Sigmoid colon (tissue), 7 donors: ENCODE measurements around the gene MAPKBP1. TPM values are rescaled to one million over a fixed set of nuclear protein-coding genes. Genes with fewer than 3 reads are reported as not detected.

Source experiments
- DNase-seq: peaks from one replicate; pipeline ENCODE4 v3.0.0-alpha.2; 2019
- H3K27ac ChIP-seq, 4 donors: fragments of 200-600 bp; sonication (generic); one replicate each; pipeline ENCODE4 v1.5.1; 2016 to 2019; ENCODE audit warnings: mild to moderate bottlenecking in 1 of 4
- H3K27me3 ChIP-seq, 3 donors: fragments of 200-600 bp; sonication (generic); one replicate each; pipeline ENCODE4 v1.5.1; 2019; ENCODE audit warnings: mild to moderate bottlenecking in 1 of 3
- H3K36me3 ChIP-seq, 4 donors: fragments of 200-600 bp; sonication (generic); one replicate each; pipeline ENCODE4 v1.5.1; 2016 to 2019
- H3K4me1 ChIP-seq, 4 donors: fragments of 200-600 bp; sonication (generic); one replicate each; pipeline ENCODE4 v1.5.1; 2017 to 2019
- H3K4me3 ChIP-seq, 4 donors: fragments of 200-600 bp; sonication (generic); one replicate each; pipeline ENCODE4 v1.5.1; 2017 to 2019; ENCODE audit warnings: mild to moderate bottlenecking in 2 of 4, moderate library complexity in 1 of 4
- H3K9me3 ChIP-seq, 4 donors: fragments of 200-600 bp in 3 of 4; sonication (generic) in 3 of 4; one replicate each; pipeline versions ENCODE4 v1.5.1 to v1.6.1; 2013 to 2019
- EP300 ChIP-seq, 4 donors: sonication (generic); formaldehyde crosslinking; IDR thresholded peaks; one replicate each; pipeline ENCODE4 v1.6.1; 2017; ENCODE audit warnings: antibody characterized with exemption in 4 of 4
- POLR2A ChIP-seq, 2 donors: fragments of 450-650 bp; IDR thresholded peaks; one replicate each; pipeline ENCODE4 v1.6.1; 2016; ENCODE audit warnings: antibody characterized with exemption in 2 of 2, mild to moderate bottlenecking in 2 of 2, moderate library complexity in 2 of 2
- POLR2AphosphoS5 ChIP-seq, 4 donors: sonication (generic); formaldehyde crosslinking; IDR thresholded peaks; one replicate each; pipeline ENCODE4 v1.6.1; 2017; ENCODE audit warnings: antibody characterized with exemption in 4 of 4
- WGBS, 2 donors: extraction: QIAGEN DNeasy Blood & Tissue Kit; methylation state at CpG; one replicate each; pipeline ENCODE4 v1.1.7; 2013; 5-methylcytosine and 5-hydroxymethylcytosine counted together
- intact Hi-C: fragments of 100-400 bp; cut with DNase I; formaldehyde crosslinking; loops from one replicate; pipeline ENCODE4 v1.15.1; 2023
- polyA plus RNA-seq, 3 donors: library from polyadenylated mRNA; stranded (reverse); fragments of 200-250 nt; gene quantifications; one replicate each; pipeline ENCODE4 v1.2.3, GENCODE V29; 2013
- total RNA-seq, 4 donors: library from RNA; depleted of rRNA; stranded (reverse); fragments of >200 nt; gene quantifications; one replicate each; pipeline ENCODE4 v1.1.0, GENCODE V29; 2016
- TF ChIP-seq, protein P1 (sequence below), 4 experiments: fragments of 450-650 bp in 3 of 4; fragments of 200-600 bp in 1 of 4; IDR thresholded peaks; one replicate each; pipeline ENCODE4 v1.5.1; 2016 to 2019; ENCODE audit warnings: antibody characterized with exemption in 4 of 4, mild to moderate bottlenecking in 3 of 4, moderate library complexity in 2 of 4
- donor health status: healthy with polysubstance abuse.
- donor health status: Bipolar disorder and iron deficiency.
- donor health status: healthy.

MAPKBP1 gene
- total and polyA plus RNA-seq, 7 donors: 2.3 to 42.7 (median 15.0) TPM

DNA sequence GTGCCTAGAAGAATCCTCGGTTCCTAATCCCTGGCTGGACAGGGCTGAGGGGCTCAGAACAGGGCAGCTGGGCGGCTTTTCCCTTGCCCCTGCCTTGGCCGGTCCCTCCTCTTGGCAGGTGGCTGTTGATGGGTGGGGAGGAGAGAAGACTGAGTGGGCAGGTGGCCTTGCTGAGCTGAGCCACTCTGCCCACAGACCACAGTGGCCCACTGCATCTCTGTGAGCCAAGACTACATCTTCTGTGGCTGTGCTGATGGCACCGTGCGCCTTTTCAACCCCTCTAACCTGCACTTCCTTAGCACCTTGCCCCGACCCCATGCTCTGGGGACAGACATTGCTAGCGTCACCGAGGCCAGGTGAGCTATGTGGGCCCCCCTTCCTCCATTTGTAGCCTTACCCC is 39.1 kb downstream of the MAPKBP1 start:
- Histone ChIP-seq H3K27me3 (no peaks in the 10 kb centered on the region), H3K4me3 (no peak overlapping the region), H3K27ac (no peak overlapping the region), H3K36me3 (peaks cover 23 to 66% (median 41%) of the 10 kb centered on the region in 4 donors), H3K4me1 (peaks cover 0 to 6% (median 5%) of the 10 kb centered on the region in 4 donors), H3K9me3 (no peaks in the 10 kb centered on the region)
- DNase-seq: no peak
- TF ChIP-seq EP300 (IDR thresholded peaks at IDR 0.05) (no peak), POLR2A (IDR thresholded peaks at IDR 0.05) (no peak)
- TF ChIP-seq, protein P1, sequence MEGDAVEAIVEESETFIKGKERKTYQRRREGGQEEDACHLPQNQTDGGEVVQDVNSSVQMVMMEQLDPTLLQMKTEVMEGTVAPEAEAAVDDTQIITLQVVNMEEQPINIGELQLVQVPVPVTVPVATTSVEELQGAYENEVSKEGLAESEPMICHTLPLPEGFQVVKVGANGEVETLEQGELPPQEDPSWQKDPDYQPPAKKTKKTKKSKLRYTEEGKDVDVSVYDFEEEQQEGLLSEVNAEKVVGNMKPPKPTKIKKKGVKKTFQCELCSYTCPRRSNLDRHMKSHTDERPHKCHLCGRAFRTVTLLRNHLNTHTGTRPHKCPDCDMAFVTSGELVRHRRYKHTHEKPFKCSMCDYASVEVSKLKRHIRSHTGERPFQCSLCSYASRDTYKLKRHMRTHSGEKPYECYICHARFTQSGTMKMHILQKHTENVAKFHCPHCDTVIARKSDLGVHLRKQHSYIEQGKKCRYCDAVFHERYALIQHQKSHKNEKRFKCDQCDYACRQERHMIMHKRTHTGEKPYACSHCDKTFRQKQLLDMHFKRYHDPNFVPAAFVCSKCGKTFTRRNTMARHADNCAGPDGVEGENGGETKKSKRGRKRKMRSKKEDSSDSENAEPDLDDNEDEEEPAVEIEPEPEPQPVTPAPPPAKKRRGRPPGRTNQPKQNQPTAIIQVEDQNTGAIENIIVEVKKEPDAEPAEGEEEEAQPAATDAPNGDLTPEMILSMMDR (IDR thresholded peaks at IDR 0.05): no peak
- WGBS, 2 donors: 95 to 96% methylated on average over 8 of the region's 8 CpGs
- intact Hi-C loops: no loop called here

GRCh38 chr15:41814534-41814933 is 40.2 kb downstream of the MAPKBP1 start:
- Histone ChIP-seq H3K9me3 (no peaks in the 10 kb centered on the region), H3K27me3 (no peaks in the 10 kb centered on the region), H3K27ac (no peak overlapping the region), H3K4me1 (peaks cover 0 to 6% (median 2%) of the 10 kb centered on the region in 4 donors), H3K4me3 (no peak overlapping the region), H3K36me3 (peaks cover 27 to 77% (median 52%) of the 10 kb centered on the region in 4 donors)
- TF ChIP-seq EP300 (IDR thresholded peaks at IDR 0.05) (no peak), POLR2A (IDR thresholded peaks at IDR 0.05) (no peak), POLR2AphosphoS5 (IDR thresholded peaks at IDR 0.05) (no peak)
- TF ChIP-seq, protein P1 (IDR thresholded peaks at IDR 0.05): no peak
- WGBS, 2 donors: 86 to 90% methylated on average over 5 of the region's 5 CpGs
- intact Hi-C loops: no loop called here
- no peak for DNase-seq

DNA sequence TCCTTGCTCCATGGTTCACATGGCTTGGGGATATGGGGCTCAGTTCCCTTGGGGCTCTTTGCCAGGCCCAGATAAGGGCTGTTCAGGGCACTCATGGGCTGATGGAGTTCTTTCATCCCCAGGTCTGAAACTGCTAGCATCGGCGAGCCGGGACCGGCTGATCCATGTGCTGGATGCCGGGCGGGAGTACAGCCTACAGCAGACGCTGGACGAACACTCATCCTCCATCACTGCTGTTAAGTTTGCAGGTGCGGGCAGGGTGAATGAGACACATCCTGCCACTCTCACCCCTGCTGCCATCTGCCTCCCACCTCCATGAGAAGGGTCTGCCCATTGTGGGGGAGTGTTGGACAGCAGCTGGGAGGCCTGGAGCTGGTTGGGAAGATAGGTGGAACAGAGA is 42.5 kb downstream of the MAPKBP1 start:
- no peak overlapping the region for H3K27ac ChIP-seq
- no peaks in the 10 kb centered on the region for H3K4me1 ChIP-seq
- TF ChIP-seq POLR2AphosphoS5 (IDR thresholded peaks at IDR 0.05) (no peak), POLR2A (IDR thresholded peaks at IDR 0.05) (no peak), EP300 (IDR thresholded peaks at IDR 0.05) (no peak)
- TF ChIP-seq, protein P1 (IDR thresholded peaks at IDR 0.05): no peak
- no peaks in the 10 kb centered on the region for H3K27me3 ChIP-seq
- peaks cover 35 to 99% (median 66%) of the 10 kb centered on the region in 4 donors for H3K36me3 ChIP-seq
- H3K9me3 ChIP-seq: no peaks in the 10 kb centered on the region
- 96 to 98% methylated on average over 9 of the region's 9 CpGs for WGBS, 2 donors
- intact Hi-C loops: no loop called here
- no peak for DNase-seq
- H3K4me3 ChIP-seq: no peak overlapping the region

- Histone ChIP-seq H3K27me3 (no peaks in the 10 kb centered on the region), H3K27ac (no peak overlapping the region), H3K36me3 (peaks cover 41 to 99% (median 67%) of the 10 kb centered on the region in 4 donors), H3K4me3 (no peak overlapping the region), H3K9me3 (no peaks in the 10 kb centered on the region), H3K4me1 (no peaks in the 10 kb centered on the region)
- no peak for DNase-seq
- intact Hi-C loops: no loop called here
- 91 to 94% methylated on average over 14 of the region's 14 CpGs for WGBS, 2 donors
- no peak for TF ChIP-seq EP300 (IDR thresholded peaks at IDR 0.05)
- no peak for TF ChIP-seq POLR2A (IDR thresholded peaks at IDR 0.05)
- no peak for TF ChIP-seq POLR2AphosphoS5 (IDR thresholded peaks at IDR 0.05)
- TF ChIP-seq, protein P1 (IDR thresholded peaks at IDR 0.05): no peak
Measured at GRCh38 chr15:41817327-41817726, 43.0 kb downstream of the MAPKBP1 start.

DNA sequence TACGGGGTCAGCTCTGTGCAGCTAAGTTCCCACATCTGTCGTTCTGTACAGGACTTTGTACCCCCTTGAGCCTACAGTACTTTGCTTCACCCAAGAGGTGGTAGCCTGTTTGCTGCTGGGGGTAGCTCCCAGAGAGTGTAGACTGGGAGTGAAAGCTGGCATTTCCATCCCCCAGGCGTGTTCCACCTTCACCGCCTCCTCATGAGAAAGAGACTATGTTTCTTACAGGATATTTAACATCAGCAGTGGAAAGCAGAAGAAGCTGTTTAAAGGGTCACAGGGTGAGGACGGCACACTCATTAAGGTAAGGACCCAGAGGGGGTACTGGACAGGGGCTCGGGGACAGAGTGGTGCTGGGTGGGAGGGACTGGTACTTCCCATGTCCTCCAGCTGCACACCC is 43.5 kb downstream of the MAPKBP1 start:
- Histone ChIP-seq H3K36me3 (peaks cover 42 to 99% (median 69%) of the 10 kb centered on the region in 4 donors), H3K27ac (no peak overlapping the region), H3K4me3 (no peak overlapping the region), H3K4me1 (no peaks in the 10 kb centered on the region), H3K9me3 (no peaks in the 10 kb centered on the region), H3K27me3 (no peaks in the 10 kb centered on the region)
- intact Hi-C loops: no loop called here
- TF ChIP-seq, protein P1 (IDR thresholded peaks at IDR 0.05): no peak
- no peak for TF ChIP-seq EP300 (IDR thresholded peaks at IDR 0.05)
- TF ChIP-seq POLR2AphosphoS5 (IDR thresholded peaks at IDR 0.05): no peak
- no peak for DNase-seq
- WGBS, 2 donors: 92 to 93% methylated on average over 6 of the region's 6 CpGs
